Right lung (tissue), 5 donors: ENCODE data around the gene FAM228A. TPM values are rescaled to one million over a fixed set of nuclear protein-coding genes. Genes with fewer than 3 reads are reported as not detected.

ENCODE experiments used
- DNase-seq, 2 donors: peaks; one replicate each; pipeline ENCODE4 v3.0.0-alpha.2; 2013
- polyA plus RNA-seq, 5 donors: library from polyadenylated mRNA; unstranded; fragments of 120-200 nt; gene quantifications; one replicate each; pipeline versions ENCODE4 v1.2.1 to v1.2.3, GENCODE V29; 2013; ENCODE audit warnings: inconsistent platforms in 1 of 5, low replicate concordance in 1 of 5; ENCODE audit not compliant: insufficient read length in 5 of 5, insufficient read depth in 1 of 5

The FAM228A gene
- polyA plus RNA-seq, 5 donors, result 1.1 to 3.4 (median 1.6) TPM

GRCh38 chr2:24225499-24226242 lies 50.8 kb downstream of the FAM228A start:
- no peak for DNase-seq

- no peak for DNase-seq
These were observed 53.6 kb downstream of the FAM228A start for GRCh38 chr2:24228470-24228869.

GRCh38 chr2:24231461-24231881 lies 56.6 kb downstream of the FAM228A start:
- DNase-seq, result no peak

GRCh38 chr2:24233321-24233720 lies 58.5 kb downstream of the FAM228A start:
- DNase-seq, result no peak

- no peak for DNase-seq
These were observed 62.5 kb downstream of the FAM228A start for GRCh38 chr2:24237313-24237712.

- DNase-seq, result no peak
These were observed 63.3 kb downstream of the FAM228A start for GRCh38 chr2:24238158-24238557.

- no peak for DNase-seq
These were observed 64.7 kb downstream of the FAM228A start for GRCh38 chr2:24239553-24239952.

Other genes with a start within 250 kb of the FAM228A start
- 10 to 100 TPM; 16.7 to 28.7 (median 27.4) TPM for gene ATAD2B, start 247.9 kb upstream of the FAM228A start, polyA plus RNA-seq
- gene UBXN2A, start 234.6 kb upstream of the FAM228A start, polyA plus RNA-seq, result 10 to 100 TPM; 16.5 to 25.6 (median 21.0) TPM
- 1 to 10 TPM; 3.1 to 5.7 (median 5.1) TPM for gene MFSD2B, start 165.0 kb upstream of the FAM228A start, polyA plus RNA-seq
- 10 to 100 TPM; 11.6 to 18.2 (median 15.3) TPM for gene WDCP, start 127.7 kb upstream of the FAM228A start, polyA plus RNA-seq
- gene FKBP1B, start 125.3 kb upstream of the FAM228A start, polyA plus RNA-seq, result 10 to 100 TPM; 14.3 to 16.4 (median 15.1) TPM
- gene SF3B6, start 98.7 kb upstream of the FAM228A start, polyA plus RNA-seq, result 100 to 1,000 TPM; 116 to 164 (median 138) TPM
- 10 to 100 TPM; 49.6 to 78.6 (median 65.0) TPM for gene TP53I3, start 90.2 kb upstream of the FAM228A start, polyA plus RNA-seq
- gene PFN4, start 51.7 kb upstream of the FAM228A start, polyA plus RNA-seq, result 1 to 10 TPM; 2.3 to 3.7 (median 3.2) TPM
- gene FAM228B, start 51.6 kb upstream of the FAM228A start, polyA plus RNA-seq, result 10 to 100 TPM; 22.2 to 30.6 (median 27.3) TPM
- gene ITSN2, start 185.5 kb downstream of the FAM228A start, polyA plus RNA-seq, result 10 to 100 TPM; 26.7 to 43.4 (median 37.7) TPM